ENCODE results near the gene CETN1.

DNA sequence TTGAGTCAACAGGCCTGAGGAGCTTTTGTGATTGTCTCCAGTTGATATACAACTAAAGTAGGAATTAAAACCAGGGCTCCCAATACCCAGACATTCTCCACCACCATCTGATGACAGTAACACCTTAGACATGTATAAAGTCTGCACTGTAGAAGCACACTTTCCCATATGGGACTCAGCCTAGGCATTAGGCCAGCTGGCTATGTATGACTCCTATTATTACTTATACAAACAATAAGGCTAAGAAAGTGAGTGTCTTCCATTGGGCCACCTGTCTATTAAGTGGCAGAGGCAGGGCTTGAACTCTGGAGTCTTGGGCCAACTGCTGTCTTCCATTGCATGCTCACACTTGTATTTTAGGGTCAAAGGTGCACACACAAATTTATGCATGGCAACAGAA lies 47.5 kb upstream of the CETN1 start:
- TF ChIP-seq, protein P1, sequence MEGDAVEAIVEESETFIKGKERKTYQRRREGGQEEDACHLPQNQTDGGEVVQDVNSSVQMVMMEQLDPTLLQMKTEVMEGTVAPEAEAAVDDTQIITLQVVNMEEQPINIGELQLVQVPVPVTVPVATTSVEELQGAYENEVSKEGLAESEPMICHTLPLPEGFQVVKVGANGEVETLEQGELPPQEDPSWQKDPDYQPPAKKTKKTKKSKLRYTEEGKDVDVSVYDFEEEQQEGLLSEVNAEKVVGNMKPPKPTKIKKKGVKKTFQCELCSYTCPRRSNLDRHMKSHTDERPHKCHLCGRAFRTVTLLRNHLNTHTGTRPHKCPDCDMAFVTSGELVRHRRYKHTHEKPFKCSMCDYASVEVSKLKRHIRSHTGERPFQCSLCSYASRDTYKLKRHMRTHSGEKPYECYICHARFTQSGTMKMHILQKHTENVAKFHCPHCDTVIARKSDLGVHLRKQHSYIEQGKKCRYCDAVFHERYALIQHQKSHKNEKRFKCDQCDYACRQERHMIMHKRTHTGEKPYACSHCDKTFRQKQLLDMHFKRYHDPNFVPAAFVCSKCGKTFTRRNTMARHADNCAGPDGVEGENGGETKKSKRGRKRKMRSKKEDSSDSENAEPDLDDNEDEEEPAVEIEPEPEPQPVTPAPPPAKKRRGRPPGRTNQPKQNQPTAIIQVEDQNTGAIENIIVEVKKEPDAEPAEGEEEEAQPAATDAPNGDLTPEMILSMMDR (IDR thresholded peaks at IDR 0.05) = no peak
- TF ChIP-seq EP300 (IDR thresholded peaks at IDR 0.05) = no peak
- no peak for TF ChIP-seq POLR2A (IDR thresholded peaks at IDR 0.05)
- TF ChIP-seq POLR2AphosphoS5 (IDR thresholded peaks at IDR 0.05) = no peak
